Measurements from ENCODE around the gene CHST8. TPM values are rescaled to one million over a fixed set of nuclear protein-coding genes. Genes with fewer than 3 reads are reported as not detected.

CHST8 gene
- total and polyA plus RNA-seq, 12 donors, result 0.13 to 0.50 (median 0.22) TPM; not detected in 3

DNA sequence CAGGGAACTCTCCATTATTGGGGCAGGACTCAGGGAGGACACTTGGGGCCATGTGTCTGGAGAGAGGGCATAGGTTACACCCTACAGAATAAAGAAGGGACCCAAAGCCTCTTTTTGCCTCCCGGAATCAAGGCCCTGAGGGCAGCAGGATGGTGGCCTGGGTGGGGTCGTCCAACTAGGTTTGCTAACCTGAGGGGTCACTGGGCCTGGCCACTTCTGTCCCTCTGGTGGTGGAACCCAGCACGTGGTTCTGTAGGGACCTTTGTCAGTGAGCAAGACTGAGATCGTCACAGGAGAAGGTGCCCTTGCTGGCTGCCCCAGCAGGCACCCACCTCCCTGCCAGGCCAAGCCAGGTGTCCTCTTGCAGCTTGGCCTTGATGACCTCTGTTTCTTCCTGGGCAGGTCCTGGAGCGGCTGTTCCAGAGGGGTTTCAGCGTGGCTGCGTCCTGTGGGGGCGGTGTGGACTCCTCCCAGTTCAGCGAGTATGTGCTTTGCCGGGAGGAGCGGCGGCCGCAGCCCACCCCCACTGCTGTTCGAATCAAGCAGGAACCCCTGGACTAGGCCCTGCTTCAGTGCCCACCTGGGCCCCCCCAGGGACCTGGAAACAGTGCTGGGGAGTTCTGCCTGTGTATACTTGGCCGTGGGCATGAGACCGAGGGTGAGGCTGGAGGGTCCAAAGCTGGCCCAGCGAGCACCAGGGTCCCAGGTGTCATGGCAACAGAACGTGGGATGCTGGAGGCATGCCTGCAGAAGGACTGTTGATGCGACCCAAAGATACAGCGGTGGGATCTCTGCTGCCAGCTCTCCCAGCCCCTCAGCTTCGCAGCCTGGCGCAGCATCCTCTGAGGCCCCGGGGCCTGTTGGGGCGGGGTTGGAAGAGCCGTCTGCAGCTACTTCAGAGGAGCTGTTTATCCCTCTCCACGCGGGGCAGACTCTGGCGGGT, 190.9 kb downstream of the CHST8 start:
- Histone ChIP-seq H3K27me3 (peaks cover 0 to 4% (median 0%) of the 10 kb centered on the region in 7 donors), H3K4me1 (peaks cover 0 to 27% (median 0%) of the 10 kb centered on the region in 9 donors), H3K27ac (no peak overlapping the region), H3K36me3 (peaks cover 0 to 69% (median 9%) of the 10 kb centered on the region in 9 donors), H3K4me3 (no peak overlapping the region), H3K9me3 (no peaks in the 10 kb centered on the region)
- DNase-seq, result no peak
- WGBS, 2 donors, result 88 to 89% methylated on average over 28 of the region's 28 CpGs
- intact Hi-C loops (cut with DNase I), result no loop called here
- ATAC-seq, result no peak
- TF ChIP-seq, protein P1, sequence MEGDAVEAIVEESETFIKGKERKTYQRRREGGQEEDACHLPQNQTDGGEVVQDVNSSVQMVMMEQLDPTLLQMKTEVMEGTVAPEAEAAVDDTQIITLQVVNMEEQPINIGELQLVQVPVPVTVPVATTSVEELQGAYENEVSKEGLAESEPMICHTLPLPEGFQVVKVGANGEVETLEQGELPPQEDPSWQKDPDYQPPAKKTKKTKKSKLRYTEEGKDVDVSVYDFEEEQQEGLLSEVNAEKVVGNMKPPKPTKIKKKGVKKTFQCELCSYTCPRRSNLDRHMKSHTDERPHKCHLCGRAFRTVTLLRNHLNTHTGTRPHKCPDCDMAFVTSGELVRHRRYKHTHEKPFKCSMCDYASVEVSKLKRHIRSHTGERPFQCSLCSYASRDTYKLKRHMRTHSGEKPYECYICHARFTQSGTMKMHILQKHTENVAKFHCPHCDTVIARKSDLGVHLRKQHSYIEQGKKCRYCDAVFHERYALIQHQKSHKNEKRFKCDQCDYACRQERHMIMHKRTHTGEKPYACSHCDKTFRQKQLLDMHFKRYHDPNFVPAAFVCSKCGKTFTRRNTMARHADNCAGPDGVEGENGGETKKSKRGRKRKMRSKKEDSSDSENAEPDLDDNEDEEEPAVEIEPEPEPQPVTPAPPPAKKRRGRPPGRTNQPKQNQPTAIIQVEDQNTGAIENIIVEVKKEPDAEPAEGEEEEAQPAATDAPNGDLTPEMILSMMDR (IDR thresholded peaks at IDR 0.05), result no peak

DNA sequence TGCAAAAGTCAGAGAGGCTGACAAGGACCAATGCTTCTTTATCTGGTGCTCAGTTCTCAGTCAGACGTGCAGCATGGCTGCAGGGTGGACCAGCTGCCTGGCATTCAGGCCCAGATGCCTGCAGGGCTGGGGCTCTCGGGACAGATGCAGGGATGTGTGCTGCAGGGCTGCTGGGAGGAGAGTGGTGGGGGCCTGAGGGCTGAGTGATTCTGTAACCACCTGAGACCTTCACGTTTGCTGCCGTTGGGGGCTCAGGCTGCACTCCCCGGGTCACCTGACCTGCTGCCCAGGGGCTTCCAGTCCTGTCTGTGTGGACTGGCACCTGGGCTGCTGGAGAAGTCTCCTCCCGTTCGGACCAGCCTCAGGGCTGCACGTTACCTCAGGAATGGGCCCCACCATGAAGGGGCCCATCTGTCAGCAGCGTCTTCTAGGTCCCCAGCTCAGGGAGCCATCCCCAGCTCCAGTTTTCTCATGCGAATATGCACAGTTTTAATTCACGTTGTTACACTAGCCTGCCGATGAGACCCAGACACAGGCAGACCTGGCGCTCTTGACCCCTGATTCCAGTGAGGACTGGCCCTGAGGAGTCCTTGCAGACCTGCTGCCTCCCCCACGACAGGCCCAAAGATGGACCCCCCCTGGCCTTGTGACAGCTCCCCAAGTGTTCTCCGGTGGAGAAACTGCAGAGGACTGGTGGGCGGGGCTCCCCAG, 191.8 kb downstream of the CHST8 start:
- ATAC-seq (no peak), DNase-seq (no peak)
- peaks cover 0 to 33% (median 0%) of the 10 kb centered on the region in 9 donors for H3K4me1 ChIP-seq
- H3K36me3 ChIP-seq, result peaks cover 0 to 60% (median 9%) of the 10 kb centered on the region in 9 donors
- 81 to 83% methylated on average over 16 of the region's 16 CpGs for WGBS, 2 donors
- H3K9me3 ChIP-seq, result no peaks in the 10 kb centered on the region
- intact Hi-C loops (cut with DNase I), result no loop called here
- TF ChIP-seq, protein P1 (IDR thresholded peaks at IDR 0.05), result no peak
- no peak overlapping the region for H3K4me3 ChIP-seq
- no peak overlapping the region for H3K27ac ChIP-seq
- peaks cover 0 to 4% (median 0%) of the 10 kb centered on the region in 7 donors for H3K27me3 ChIP-seq

DNA sequence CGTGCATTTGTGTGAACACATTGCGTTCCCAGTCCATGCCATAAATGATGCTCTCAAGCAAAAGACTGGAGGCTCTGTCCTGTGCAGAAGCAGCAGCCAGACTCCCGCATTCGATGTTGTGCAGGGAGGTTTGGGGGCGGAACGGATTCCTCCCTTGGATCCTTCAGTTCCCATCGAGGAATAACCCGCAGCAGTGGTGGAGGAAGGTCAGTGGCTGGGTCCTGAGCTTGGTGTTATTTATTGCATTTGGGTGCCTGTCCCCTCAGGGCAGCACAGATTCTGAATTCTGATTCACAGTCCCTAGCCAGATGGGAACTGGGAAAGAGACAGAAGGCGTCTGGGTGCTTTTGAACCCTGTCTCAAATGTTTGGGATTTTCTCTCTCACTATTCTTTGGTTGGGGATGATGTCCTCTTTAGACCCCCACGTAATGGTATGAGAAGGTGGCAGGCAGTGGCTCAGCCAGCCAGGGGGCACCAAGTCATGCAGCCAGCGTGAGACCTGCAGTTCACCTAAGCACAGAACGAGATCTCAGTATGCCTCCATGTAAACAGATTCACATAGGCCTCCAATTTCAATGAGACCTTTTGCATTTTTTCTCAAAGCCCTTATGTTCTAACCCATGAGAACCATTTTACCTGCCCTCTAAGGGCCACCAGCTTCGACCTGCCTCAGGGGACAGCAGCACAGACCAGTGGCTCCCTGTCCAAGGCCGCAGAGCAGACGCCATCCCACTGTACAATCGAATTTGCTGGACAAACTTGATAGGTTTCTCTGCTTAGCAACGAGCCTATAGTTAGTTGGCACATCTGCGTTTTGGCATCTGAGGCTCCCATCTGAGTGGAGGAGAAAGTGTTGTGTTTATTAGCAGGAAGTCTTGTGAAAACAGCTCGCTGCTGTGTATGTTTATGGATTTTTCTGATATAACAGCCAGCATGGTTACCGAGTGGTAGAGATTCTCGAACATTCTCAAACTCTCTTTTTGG, 192.7 kb downstream of the CHST8 start:
- no peak overlapping the region for H3K4me3 ChIP-seq
- H3K4me1 ChIP-seq, result peaks cover 2 to 42% (median 8%) of the 10 kb centered on the region in 9 donors
- H3K36me3 ChIP-seq, result peaks cover 0 to 51% (median 9%) of the 10 kb centered on the region in 9 donors
- intact Hi-C loops (cut with DNase I), result no loop called here
- no peaks in the 10 kb centered on the region for H3K9me3 ChIP-seq
- H3K27me3 ChIP-seq, result peaks cover 0 to 4% (median 0%) of the 10 kb centered on the region in 7 donors
- no peak for ATAC-seq
- no peak overlapping the region for H3K27ac ChIP-seq
- TF ChIP-seq, protein P1 (IDR thresholded peaks at IDR 0.05), result no peak
- WGBS, 2 donors, result 90 to 91% methylated on average over 21 of the region's 21 CpGs
- no peak for DNase-seq

Data from heart right ventricle (tissue), 16 donors.